ENCODE measurements around the gene KCTD12.
"Not testable (repeated sequence)": the region's sequence is repeated elsewhere in the genome, so short reads cannot be mapped to it uniquely, and the experiment has no call there.

KCTD12 gene

DNA sequence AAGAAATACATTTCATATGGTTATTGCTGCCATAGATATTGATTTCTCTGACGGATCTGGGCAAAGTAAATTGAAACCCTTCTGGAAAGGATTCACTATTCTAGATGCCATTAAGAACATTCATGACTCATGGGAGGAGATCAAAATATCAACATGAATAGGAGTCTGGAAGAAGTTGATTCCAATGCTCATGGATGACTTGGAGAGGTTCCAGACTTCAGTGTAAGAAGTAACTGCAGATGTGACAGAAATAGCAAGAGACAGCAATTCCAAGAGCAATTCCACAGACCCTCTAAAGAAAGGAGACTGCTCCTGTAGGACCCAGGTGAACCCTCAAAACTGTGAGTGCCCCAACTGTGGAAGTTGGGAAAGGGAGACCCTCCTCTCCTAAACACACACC, 30.9 kb upstream of the KCTD12 start:
- DNase-seq (ENCODE audit: insufficient read length, low spot score): no peak
- FAIRE-seq: no peak
- TF ChIP-seq TAF1 (IDR thresholded peaks at IDR 0.05; ENCODE audit: low read depth, low read length) (no peak), SPI1 (IDR thresholded peaks at IDR 0.05; ENCODE audit: low read depth, low read length) (no peak), PAX5 (IDR thresholded peaks at IDR 0.05; ENCODE audit: insufficient read depth, low read length, severe bottlenecking) (no peak), POU2F2 (IDR thresholded peaks at IDR 0.05; ENCODE audit: low read depth, low read length) (no peak), POLR2A (IDR thresholded peaks at IDR 0.05; ENCODE audit: low read depth, low read length) (no peak), POLR2AphosphoS5 (IDR thresholded peaks at IDR 0.05; ENCODE audit: low read depth, low read length) (no peak)

DNA sequence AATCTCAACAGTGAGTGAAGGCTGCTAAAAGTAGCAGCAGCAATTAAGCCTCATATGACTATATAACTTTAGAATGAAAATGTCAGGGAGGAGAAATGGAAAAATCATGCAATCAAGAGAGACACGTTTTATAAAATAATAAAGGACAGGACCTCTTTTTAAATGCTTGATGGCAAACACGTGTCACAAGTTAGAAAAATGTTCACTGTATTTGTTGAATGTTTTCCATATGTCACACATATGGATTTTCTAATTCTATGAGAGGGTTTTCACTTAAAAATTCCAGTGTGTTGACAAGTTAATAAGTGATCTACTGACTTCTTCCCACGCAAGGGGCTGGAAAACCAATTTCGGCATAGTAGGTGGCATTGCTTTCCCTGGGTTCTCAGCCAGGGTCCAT, 27.7 kb upstream of the KCTD12 start:
- no peak for TF ChIP-seq SPI1 (IDR thresholded peaks at IDR 0.05; ENCODE audit: low read depth, low read length)
- no peak for TF ChIP-seq POU2F2 (IDR thresholded peaks at IDR 0.05; ENCODE audit: low read depth, low read length)
- no peak for TF ChIP-seq PAX5 (IDR thresholded peaks at IDR 0.05; ENCODE audit: insufficient read depth, low read length, severe bottlenecking)
- no peak for TF ChIP-seq POLR2A (IDR thresholded peaks at IDR 0.05; ENCODE audit: low read depth, low read length)
- TF ChIP-seq TAF1 (IDR thresholded peaks at IDR 0.05; ENCODE audit: low read depth, low read length): no peak
- TF ChIP-seq POLR2AphosphoS5 (IDR thresholded peaks at IDR 0.05; ENCODE audit: low read depth, low read length): no peak
- FAIRE-seq: no peak

DNA sequence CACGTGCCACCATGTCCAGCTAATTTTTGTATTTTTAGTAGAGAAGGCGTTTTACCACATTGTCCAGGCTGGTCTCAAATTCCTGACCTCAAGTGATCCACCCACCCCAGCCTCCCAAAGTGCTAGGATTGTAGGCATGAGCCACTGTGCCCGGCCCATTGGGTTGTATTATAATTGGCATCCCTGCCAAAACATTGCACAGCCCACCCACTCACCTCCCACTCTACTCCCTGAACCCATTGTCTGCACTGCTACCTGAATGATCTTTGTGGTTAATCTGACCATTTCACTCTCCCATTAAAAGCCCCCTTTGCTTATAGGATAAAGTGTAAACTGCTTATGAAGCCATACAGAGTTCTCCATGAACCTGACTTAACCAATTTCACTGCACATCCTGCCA, 26.3 kb upstream of the KCTD12 start:
- DNase-seq (ENCODE audit: insufficient read length, low spot score) (no peak), FAIRE-seq (no peak)
- TF ChIP-seq POLR2AphosphoS5 (IDR thresholded peaks at IDR 0.05; ENCODE audit: low read depth, low read length): no peak
- no peak for TF ChIP-seq POLR2A (IDR thresholded peaks at IDR 0.05; ENCODE audit: low read depth, low read length)
- TF ChIP-seq POU2F2 (IDR thresholded peaks at IDR 0.05; ENCODE audit: low read depth, low read length): no peak
- no peak for TF ChIP-seq PAX5 (IDR thresholded peaks at IDR 0.05; ENCODE audit: insufficient read depth, low read length, severe bottlenecking)
- no peak for TF ChIP-seq SPI1 (IDR thresholded peaks at IDR 0.05; ENCODE audit: low read depth, low read length)
- TF ChIP-seq TAF1 (IDR thresholded peaks at IDR 0.05; ENCODE audit: low read depth, low read length): no peak

More for the DNA sequence above, 27.7 kb upstream of the KCTD12 start:
- no peak for DNase-seq (ENCODE audit: insufficient read length, low spot score)

DNA sequence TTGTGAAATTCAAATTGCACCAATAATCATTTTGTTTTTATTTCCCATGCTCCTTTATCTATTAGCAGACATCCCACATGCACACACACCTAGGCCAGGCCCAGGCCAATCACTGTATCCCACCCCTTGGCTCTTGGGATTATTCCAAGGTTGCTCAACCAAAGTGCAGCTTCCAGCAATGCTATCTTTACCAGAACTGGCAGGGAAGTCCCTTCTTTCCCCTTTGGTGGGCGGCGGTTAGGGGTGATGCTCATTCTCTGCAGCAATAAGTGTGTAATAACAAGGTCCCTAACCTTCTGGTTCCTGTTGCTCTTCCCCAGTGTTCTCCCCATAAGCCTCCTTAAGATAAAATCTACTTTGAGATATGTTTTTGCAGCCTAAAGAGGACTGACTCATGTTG, 18.3 kb upstream of the KCTD12 start:
- FAIRE-seq (no peak), DNase-seq (ENCODE audit: insufficient read length, low spot score) (no peak)
- TF ChIP-seq POLR2AphosphoS5 (IDR thresholded peaks at IDR 0.05; ENCODE audit: low read depth, low read length) (no peak), POU2F2 (IDR thresholded peaks at IDR 0.05; ENCODE audit: low read depth, low read length) (no peak), SPI1 (IDR thresholded peaks at IDR 0.05; ENCODE audit: low read depth, low read length) (no peak), TAF1 (IDR thresholded peaks at IDR 0.05; ENCODE audit: low read depth, low read length) (no peak), POLR2A (IDR thresholded peaks at IDR 0.05; ENCODE audit: low read depth, low read length) (no peak), PAX5 (IDR thresholded peaks at IDR 0.05; ENCODE audit: insufficient read depth, low read length, severe bottlenecking) (no peak)

DNA sequence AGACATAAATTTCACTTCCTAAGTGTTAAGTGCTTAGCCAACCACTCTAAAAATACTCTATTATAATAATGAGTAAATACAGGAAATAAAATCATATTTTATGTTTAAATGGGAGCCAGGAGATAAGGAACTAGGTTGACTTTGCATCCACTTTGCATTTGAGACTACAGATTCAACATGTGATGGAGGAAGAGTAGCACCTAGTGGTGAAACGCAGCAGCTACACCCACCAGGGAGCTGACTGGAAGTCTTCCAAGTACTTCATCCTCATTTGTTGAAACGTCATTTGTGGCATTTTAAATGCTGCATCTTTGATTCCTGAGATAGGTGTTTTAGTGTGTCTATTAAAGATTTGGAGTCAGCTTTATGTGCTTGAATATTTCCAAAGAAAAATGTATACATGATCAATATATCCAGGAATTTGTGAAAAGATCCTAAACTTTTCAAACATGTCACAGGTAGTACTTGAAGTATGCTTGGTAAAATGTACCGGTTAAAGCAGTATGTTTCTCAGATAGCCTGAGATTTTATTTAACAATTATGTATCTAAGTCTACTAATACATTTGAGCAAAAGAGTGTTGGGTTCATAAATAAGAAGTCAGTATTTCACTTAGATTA, 17.4 kb upstream of the KCTD12 start:
- peak; percentile 97 for FAIRE-seq
- peak; percentile 32 for DNase-seq (ENCODE audit: insufficient read length, low spot score)
- TF ChIP-seq POU2F2 (IDR thresholded peaks at IDR 0.05; ENCODE audit: low read depth, low read length) (peak; percentile 92), POLR2AphosphoS5 (IDR thresholded peaks at IDR 0.05; ENCODE audit: low read depth, low read length) (no peak)

DNA sequence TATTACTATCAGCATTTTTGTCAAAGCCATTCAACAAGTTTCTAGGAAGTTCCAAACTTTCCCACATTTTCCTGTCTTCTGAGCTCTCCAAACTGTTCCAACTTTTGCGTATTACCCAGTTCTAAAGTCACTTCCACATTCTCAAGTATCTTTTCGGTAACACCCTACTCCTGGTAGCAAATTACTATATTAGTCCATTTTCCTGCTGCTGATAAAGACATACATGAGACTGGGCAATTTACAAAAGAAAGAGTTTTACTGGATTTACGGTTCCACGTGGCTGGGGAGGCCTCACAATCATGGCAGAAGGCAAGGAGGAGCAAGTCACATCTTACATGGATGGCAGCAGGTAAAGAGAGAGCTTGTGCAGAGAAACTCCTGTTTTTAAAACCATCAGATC, 12.9 kb upstream of the KCTD12 start:
- FAIRE-seq; DNase-seq (ENCODE audit: insufficient read length, low spot score): not testable (repeated sequence)

DNA sequence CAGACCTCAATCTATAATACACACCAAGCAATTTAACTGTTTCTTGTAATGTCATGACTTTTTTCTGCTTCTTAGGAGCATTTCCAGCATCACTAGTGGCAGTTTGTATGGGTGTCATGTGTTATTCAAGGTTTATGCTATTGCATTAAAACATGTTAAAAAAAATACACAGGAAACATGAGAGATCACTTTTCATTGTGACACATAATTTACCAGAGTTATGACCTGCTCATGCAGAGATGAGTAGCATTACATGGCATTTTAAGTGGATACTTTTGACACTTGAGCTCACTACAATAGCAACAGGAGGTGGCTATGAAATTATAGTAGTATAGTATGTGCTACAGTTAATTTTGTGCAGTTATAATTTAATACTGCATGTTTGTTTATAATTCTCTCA, 11.0 kb upstream of the KCTD12 start:
- FAIRE-seq; DNase-seq (ENCODE audit: insufficient read length, low spot score): not testable (repeated sequence)

DNA sequence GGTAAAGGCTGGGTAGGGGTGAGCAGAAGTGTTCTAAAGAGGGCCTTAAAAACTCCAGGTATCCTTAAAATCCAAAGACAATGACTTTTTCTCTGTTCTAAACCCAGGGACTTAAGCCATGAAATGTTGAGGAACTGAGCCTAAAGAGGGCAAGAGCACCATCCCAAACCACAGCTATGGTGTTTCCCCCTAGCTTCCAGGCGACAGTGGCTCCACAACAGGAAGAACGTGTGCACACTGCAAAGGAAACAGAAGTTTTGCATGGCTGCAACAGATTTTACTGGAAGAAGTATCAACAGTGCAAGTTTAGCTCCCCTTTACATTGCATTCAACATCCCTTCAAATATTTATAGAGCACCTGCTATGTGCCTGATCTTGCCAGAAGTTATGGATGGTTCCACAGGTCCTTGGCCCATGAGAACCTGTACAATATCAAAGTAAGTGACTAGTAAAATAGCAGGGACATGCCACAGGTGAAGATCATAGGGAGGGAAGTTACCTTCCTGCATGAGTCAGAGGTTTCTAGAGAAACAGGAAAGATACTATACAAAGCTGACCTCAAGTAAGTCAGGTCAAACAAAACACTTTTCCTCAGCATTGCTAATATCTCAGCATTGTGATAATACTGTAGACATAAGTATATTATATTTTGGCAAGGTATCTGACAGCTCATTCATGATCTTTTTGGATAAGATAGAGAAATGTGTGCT, 8.4 kb upstream of the KCTD12 start:
- FAIRE-seq: peak; percentile 57
- TF ChIP-seq SPI1 (IDR thresholded peaks at IDR 0.05; ENCODE audit: low read depth, low read length) (no peak), POLR2A (IDR thresholded peaks at IDR 0.05; ENCODE audit: low read depth, low read length) (no peak), TAF1 (IDR thresholded peaks at IDR 0.05; ENCODE audit: low read depth, low read length) (no peak), POU2F2 (IDR thresholded peaks at IDR 0.05; ENCODE audit: low read depth, low read length) (no peak), PAX5 (IDR thresholded peaks at IDR 0.05; ENCODE audit: insufficient read depth, low read length, severe bottlenecking) (no peak), POLR2AphosphoS5 (IDR thresholded peaks at IDR 0.05; ENCODE audit: low read depth, low read length) (no peak)
- DNase-seq (ENCODE audit: insufficient read length, low spot score): no peak

DNA sequence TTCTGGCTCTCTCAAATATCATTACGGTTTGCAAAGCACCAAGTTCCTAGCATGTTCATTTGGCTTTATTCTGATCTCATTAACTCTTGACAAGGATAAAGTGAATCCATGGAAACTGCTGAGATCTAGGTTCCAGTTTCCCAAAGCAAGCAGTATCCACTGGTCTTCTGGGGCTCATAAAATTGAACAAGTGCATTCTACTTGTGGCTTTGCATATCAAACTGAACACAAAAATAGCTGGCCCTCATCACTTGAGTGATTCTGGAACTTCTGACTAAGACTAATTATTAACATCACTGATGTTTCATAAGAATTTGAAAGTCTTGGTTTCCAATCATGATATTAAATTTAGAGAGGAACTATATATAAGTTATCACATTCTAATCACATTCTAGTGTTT, 6.3 kb upstream of the KCTD12 start:
- TF ChIP-seq TAF1 (IDR thresholded peaks at IDR 0.05; ENCODE audit: low read depth, low read length): no peak
- TF ChIP-seq POLR2A (IDR thresholded peaks at IDR 0.05; ENCODE audit: low read depth, low read length): no peak
- no peak for TF ChIP-seq POU2F2 (IDR thresholded peaks at IDR 0.05; ENCODE audit: low read depth, low read length)
- no peak for TF ChIP-seq POLR2AphosphoS5 (IDR thresholded peaks at IDR 0.05; ENCODE audit: low read depth, low read length)
- no peak for TF ChIP-seq SPI1 (IDR thresholded peaks at IDR 0.05; ENCODE audit: low read depth, low read length)
- TF ChIP-seq PAX5 (IDR thresholded peaks at IDR 0.05; ENCODE audit: insufficient read depth, low read length, severe bottlenecking): no peak
- FAIRE-seq (no peak), DNase-seq (ENCODE audit: insufficient read length, low spot score) (no peak)

DNA sequence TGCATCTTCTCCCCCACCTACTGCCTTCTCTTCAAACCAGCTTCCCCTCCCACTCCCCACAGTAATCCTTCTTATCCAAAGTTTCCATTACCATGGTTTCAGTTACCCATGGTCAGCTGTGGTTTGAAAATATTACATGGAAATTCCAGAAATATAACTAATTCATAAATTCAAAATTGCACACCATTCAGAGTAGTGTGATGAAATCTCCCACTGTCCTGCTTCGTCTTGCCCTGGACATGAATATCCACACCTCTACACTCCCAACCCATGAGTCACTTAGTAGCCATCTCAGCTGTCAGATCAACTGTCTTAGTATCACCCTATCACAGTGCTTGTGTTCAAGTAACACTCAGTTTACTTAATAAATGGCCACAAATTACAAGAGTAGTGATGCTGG, 3.8 kb upstream of the KCTD12 start:
- FAIRE-seq (no peak), DNase-seq (ENCODE audit: insufficient read length, low spot score) (no peak)
- TF ChIP-seq PAX5 (IDR thresholded peaks at IDR 0.05; ENCODE audit: insufficient read depth, low read length, severe bottlenecking) (no peak), POLR2A (IDR thresholded peaks at IDR 0.05; ENCODE audit: low read depth, low read length) (no peak), POLR2AphosphoS5 (IDR thresholded peaks at IDR 0.05; ENCODE audit: low read depth, low read length) (no peak), TAF1 (IDR thresholded peaks at IDR 0.05; ENCODE audit: low read depth, low read length) (no peak), POU2F2 (IDR thresholded peaks at IDR 0.05; ENCODE audit: low read depth, low read length) (no peak), SPI1 (IDR thresholded peaks at IDR 0.05; ENCODE audit: low read depth, low read length) (no peak)
